ENCODE data around the gene AGO4. TPM values are rescaled to one million over a fixed set of nuclear protein-coding genes. Genes with fewer than 3 reads are reported as not detected.
"Not testable (repeated sequence)": the region's sequence is repeated elsewhere in the genome, so short reads cannot be mapped to it uniquely, and the experiment has no call there.

AGO4 gene
- polyA plus RNA-seq, 2 donors, result 5.5 to 9.1 TPM

DNA sequence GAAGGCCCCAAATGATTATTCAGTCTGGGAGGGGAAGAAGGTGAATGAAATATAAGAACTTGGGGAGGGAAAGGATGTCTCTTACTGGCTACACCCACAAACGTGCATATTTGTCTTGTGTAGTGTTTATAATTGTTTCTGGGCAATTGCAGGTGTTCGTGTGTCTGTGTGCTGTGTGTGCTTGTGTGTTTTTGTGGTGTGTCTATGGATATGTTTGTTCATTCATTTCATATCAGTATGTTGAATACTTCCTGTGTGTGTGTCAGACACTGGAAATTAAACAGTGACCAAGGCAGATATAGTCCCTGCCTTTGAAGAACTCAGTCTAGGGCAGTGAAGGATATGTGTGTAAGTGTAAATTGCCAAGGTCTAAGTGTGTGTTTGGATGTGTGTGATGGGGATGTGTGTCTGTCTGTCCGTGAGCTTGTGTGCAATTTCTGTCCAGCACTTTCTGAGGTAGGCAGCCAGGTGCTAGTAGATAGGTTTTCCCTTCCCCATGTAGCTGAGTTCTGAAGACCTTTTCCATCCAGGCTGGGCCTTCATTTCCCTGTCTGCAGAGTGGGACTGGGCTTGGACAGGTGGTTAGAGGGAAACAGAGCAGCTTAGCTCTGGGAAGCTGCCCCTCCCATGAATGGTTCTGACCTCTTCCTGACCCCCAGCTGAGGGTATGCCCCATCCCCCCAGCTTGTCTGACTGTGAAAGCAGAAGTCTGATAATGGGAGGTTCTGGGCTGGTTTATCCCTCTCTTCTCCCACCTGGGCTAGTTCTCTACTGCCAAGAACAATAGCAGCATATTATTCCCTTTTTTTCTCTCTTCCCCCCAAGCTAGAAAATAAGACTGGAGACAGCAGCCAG, 79.0 kb downstream of the AGO4 start:
- H3K27me3 ChIP-seq (ENCODE audit: control insufficient read depth in 1 of 2, insufficient read depth in 2 of 2, low read length in 2 of 2), result no peaks in the 10 kb centered on the region
- peaks cover 0 to 3% of the 10 kb centered on the region in 2 donors for H3K36me3 ChIP-seq (ENCODE audit: control insufficient read depth in 2 of 2, insufficient read depth in 2 of 2, low read length in 1 of 2)
- H3K9me3 ChIP-seq (ENCODE audit: control insufficient read depth in 2 of 2, insufficient read depth in 1 of 2, low read depth in 1 of 2, low read length in 1 of 2), result no peaks in the 10 kb centered on the region
- H3K27ac ChIP-seq (ENCODE audit: low read depth in 2 of 2, low read length in 1 of 2), result no peak overlapping the region
- no peak overlapping the region for H3K4me3 ChIP-seq (ENCODE audit: low read depth in 1 of 2, low read length in 2 of 2)
- 33 to 45% methylated on average over 3 of the region's 3 CpGs for WGBS, 2 donors
- H3K4me1 ChIP-seq (ENCODE audit: control insufficient read depth in 2 of 2, insufficient read depth in 2 of 2, low read length in 1 of 2), result peaks cover 3 to 4% of the 10 kb centered on the region in 2 donors

DNA sequence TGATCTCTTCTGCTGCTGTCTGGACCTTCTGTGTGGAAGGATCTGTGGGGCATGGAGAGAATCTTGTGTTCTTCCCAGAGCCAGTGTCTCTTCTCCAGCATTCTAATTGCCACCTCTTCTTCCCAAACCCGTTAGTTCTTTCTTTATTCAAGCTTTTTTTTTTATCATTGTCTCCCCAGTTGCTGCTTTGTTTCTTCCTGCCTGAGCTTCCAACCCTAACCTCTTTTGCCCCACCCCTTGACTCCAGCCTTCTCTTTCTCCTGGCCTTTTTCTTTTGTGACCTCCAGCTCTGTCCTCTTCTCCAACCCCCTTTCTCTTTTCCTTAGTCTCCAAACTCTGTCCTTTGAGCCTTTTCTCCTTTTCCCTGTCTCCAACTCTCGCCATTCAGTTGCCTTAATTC, 79.7 kb downstream of the AGO4 start:
- H3K27ac ChIP-seq (ENCODE audit: low read depth in 2 of 2, low read length in 1 of 2), result no peak overlapping the region
- H3K4me3 ChIP-seq (ENCODE audit: low read depth in 1 of 2, low read length in 2 of 2), result no peak overlapping the region
- H3K36me3 ChIP-seq (ENCODE audit: control insufficient read depth in 2 of 2, insufficient read depth in 2 of 2, low read length in 1 of 2), result peaks cover 0 to 7% of the 10 kb centered on the region in 2 donors
- no peaks in the 10 kb centered on the region for H3K9me3 ChIP-seq (ENCODE audit: control insufficient read depth in 2 of 2, insufficient read depth in 1 of 2, low read depth in 1 of 2, low read length in 1 of 2)
- 69 to 80% methylated on average over 2 of the region's 2 CpGs for WGBS, 2 donors
- H3K27me3 ChIP-seq (ENCODE audit: control insufficient read depth in 1 of 2, insufficient read depth in 2 of 2, low read length in 2 of 2), result no peaks in the 10 kb centered on the region
- H3K4me1 ChIP-seq (ENCODE audit: control insufficient read depth in 2 of 2, insufficient read depth in 2 of 2, low read length in 1 of 2), result peaks cover 3 to 4% of the 10 kb centered on the region in 2 donors

DNA sequence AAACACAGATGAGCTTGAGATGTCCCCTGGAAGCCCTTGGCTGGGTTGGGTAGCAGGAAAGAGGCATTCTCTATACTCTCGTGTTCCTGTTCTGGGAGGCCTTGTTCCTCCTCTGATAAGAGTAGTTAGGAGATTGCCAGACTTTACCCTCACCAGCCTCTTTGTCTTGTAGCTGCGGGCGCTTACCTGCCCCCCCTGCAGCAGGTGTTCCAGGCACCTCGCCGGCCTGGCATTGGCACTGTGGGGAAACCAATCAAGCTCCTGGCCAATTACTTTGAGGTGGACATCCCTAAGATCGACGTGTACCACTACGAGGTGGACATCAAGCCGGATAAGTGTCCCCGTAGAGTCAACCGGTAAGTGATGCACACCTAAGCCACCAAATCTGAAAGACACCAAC, 80.4 kb downstream of the AGO4 start:
- Histone ChIP-seq H3K4me1 (ENCODE audit: control insufficient read depth in 2 of 2, insufficient read depth in 2 of 2, low read length in 1 of 2) (peaks cover 2 to 3% of the 10 kb centered on the region in 2 donors), H3K36me3 (ENCODE audit: control insufficient read depth in 2 of 2, insufficient read depth in 2 of 2, low read length in 1 of 2) (peaks cover 0 to 10% of the 10 kb centered on the region in 2 donors), H3K27ac (ENCODE audit: low read depth in 2 of 2, low read length in 1 of 2) (no peak overlapping the region), H3K9me3 (ENCODE audit: control insufficient read depth in 2 of 2, insufficient read depth in 1 of 2, low read depth in 1 of 2, low read length in 1 of 2) (no peaks in the 10 kb centered on the region), H3K27me3 (ENCODE audit: control insufficient read depth in 1 of 2, insufficient read depth in 2 of 2, low read length in 2 of 2) (no peaks in the 10 kb centered on the region), H3K4me3 (ENCODE audit: low read depth in 1 of 2, low read length in 2 of 2) (no peak overlapping the region)
- WGBS, 2 donors, result 82 to 90% methylated on average over 11 of the region's 11 CpGs

DNA sequence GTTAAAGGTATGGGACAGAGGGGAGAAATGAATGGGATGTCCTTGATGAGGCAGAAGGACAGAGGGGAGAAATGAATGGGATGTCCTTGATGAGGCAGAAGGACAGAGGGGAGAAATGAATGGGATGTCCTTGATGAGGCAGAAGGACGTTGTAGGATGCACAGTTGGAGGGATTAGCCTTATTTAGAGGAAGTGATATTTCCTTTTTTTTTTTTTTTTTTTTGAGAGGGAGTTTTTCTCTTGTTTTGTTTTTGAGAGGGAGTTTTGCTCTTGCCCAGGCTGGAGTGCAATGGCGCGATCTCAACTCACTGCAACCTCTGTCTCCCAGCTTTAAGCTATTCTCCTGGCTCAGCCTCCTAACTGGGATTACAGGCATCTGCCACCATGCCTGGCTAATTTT, 81.2 kb downstream of the AGO4 start:
- H3K27me3 ChIP-seq (ENCODE audit: control insufficient read depth in 1 of 2, insufficient read depth in 2 of 2, low read length in 2 of 2); H3K27ac ChIP-seq (ENCODE audit: low read depth in 2 of 2, low read length in 1 of 2); H3K4me3 ChIP-seq (ENCODE audit: low read depth in 1 of 2, low read length in 2 of 2); H3K9me3 ChIP-seq (ENCODE audit: control insufficient read depth in 2 of 2, insufficient read depth in 1 of 2, low read depth in 1 of 2, low read length in 1 of 2); H3K4me1 ChIP-seq (ENCODE audit: control insufficient read depth in 2 of 2, insufficient read depth in 2 of 2, low read length in 1 of 2): not testable (repeated sequence)
- WGBS, 2 donors, result 78 to 92% methylated on average over 3 of the region's 3 CpGs
- H3K36me3 ChIP-seq (ENCODE audit: control insufficient read depth in 2 of 2, insufficient read depth in 2 of 2, low read length in 1 of 2), result peaks cover 6 to 16% of the 10 kb centered on the region in 2 donors

DNA sequence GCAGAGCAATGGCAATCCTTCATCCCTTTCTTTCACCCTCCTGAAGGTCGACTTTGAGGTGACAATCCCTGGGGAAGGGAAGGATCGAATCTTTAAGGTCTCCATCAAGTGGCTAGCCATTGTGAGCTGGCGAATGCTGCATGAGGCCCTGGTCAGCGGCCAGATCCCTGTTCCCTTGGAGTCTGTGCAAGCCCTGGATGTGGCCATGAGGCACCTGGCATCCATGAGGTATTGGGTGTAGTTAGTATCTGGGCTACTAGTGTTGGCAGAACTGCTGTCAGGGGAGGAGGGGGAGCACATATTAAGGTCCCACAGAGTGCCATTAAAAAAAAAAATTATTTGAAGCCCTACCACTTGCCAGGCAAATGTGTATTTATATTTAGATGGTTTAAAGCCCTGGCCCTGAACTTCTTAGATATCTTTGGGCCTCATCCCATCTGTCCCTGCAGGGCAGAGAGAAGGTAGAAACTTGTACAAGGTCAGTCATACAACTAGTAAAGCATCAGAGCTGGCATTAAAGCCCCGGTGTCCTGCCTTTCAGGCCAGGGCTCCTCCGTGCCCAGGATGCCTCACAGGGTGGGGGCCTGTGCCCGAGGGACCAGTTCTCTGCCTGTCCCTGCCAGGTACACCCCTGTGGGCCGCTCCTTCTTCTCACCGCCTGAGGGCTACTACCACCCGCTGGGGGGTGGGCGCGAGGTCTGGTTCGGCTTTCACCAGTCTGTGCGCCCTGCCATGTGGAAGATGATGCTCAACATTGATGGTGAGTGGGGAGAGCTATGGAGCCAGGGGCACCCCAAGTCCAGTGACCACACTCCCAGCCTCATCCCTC, 85.4 kb downstream of the AGO4 start:
- Histone ChIP-seq H3K4me1 (ENCODE audit: control insufficient read depth in 2 of 2, insufficient read depth in 2 of 2, low read length in 1 of 2) (no peaks in the 10 kb centered on the region), H3K27me3 (ENCODE audit: control insufficient read depth in 1 of 2, insufficient read depth in 2 of 2, low read length in 2 of 2) (no peaks in the 10 kb centered on the region), H3K27ac (ENCODE audit: low read depth in 2 of 2, low read length in 1 of 2) (no peak overlapping the region), H3K9me3 (ENCODE audit: control insufficient read depth in 2 of 2, insufficient read depth in 1 of 2, low read depth in 1 of 2, low read length in 1 of 2) (no peaks in the 10 kb centered on the region), H3K36me3 (ENCODE audit: control insufficient read depth in 2 of 2, insufficient read depth in 2 of 2, low read length in 1 of 2) (peaks cover 21 to 23% of the 10 kb centered on the region in 2 donors), H3K4me3 (ENCODE audit: low read depth in 1 of 2, low read length in 2 of 2) (no peak overlapping the region)
- WGBS, 2 donors, result 93 to 94% methylated on average over 14 of the region's 14 CpGs

DNA sequence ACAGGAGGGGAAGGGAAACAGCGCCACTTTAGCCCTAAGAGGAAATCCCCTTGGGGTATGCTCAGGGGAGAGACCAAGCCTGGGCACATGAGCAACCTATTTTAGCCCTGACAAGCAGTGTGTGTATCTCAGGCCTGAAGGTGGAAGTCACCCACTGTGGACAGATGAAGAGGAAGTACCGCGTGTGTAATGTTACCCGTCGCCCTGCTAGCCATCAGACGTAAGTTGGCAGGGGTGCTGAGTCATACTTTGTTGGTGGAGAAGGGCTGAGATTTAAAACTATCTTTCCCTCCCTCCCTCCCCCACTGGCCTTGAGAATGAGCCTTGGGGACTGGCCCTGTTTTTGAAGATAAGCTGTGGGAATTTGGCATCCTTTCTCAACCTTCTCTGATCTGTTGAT, 86.4 kb downstream of the AGO4 start:
- Histone ChIP-seq H3K27ac (ENCODE audit: low read depth in 2 of 2, low read length in 1 of 2) (no peak overlapping the region), H3K36me3 (ENCODE audit: control insufficient read depth in 2 of 2, insufficient read depth in 2 of 2, low read length in 1 of 2) (peaks cover 21 to 23% of the 10 kb centered on the region in 2 donors), H3K4me1 (ENCODE audit: control insufficient read depth in 2 of 2, insufficient read depth in 2 of 2, low read length in 1 of 2) (no peaks in the 10 kb centered on the region), H3K4me3 (ENCODE audit: low read depth in 1 of 2, low read length in 2 of 2) (no peak overlapping the region), H3K27me3 (ENCODE audit: control insufficient read depth in 1 of 2, insufficient read depth in 2 of 2, low read length in 2 of 2) (no peaks in the 10 kb centered on the region), H3K9me3 (ENCODE audit: control insufficient read depth in 2 of 2, insufficient read depth in 1 of 2, low read depth in 1 of 2, low read length in 1 of 2) (no peaks in the 10 kb centered on the region)
- 74 to 80% methylated on average over 6 of the region's 6 CpGs for WGBS, 2 donors

DNA sequence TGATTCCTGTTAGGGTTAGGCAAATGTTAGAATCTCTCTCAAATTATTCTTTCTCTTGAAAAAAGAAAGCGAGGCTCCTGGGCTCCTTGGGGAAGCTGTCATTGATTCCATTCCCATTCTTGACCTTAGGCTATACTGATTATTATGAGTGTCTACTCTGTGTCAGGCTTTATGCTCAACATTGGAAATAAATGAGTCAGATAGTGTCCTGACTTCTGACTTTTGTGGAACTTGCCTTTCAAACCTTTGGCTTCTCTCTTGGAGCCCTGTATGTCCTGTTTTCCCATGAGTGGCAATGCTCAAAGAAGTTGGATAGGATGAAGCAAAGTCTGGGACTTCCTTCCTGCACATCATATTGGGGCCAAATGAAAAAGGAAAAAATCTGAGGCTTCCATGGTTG, 86.8 kb downstream of the AGO4 start:
- H3K9me3 ChIP-seq (ENCODE audit: control insufficient read depth in 2 of 2, insufficient read depth in 1 of 2, low read depth in 1 of 2, low read length in 1 of 2), result no peaks in the 10 kb centered on the region
- H3K27ac ChIP-seq (ENCODE audit: low read depth in 2 of 2, low read length in 1 of 2), result no peak overlapping the region
- H3K36me3 ChIP-seq (ENCODE audit: control insufficient read depth in 2 of 2, insufficient read depth in 2 of 2, low read length in 1 of 2), result peaks cover 21 to 23% of the 10 kb centered on the region in 2 donors
- no peaks in the 10 kb centered on the region for H3K4me1 ChIP-seq (ENCODE audit: control insufficient read depth in 2 of 2, insufficient read depth in 2 of 2, low read length in 1 of 2)
- no peaks in the 10 kb centered on the region for H3K27me3 ChIP-seq (ENCODE audit: control insufficient read depth in 1 of 2, insufficient read depth in 2 of 2, low read length in 2 of 2)
- H3K4me3 ChIP-seq (ENCODE audit: low read depth in 1 of 2, low read length in 2 of 2), result no peak overlapping the region
- WGBS, 2 donors, result 97 to 100% methylated on average over 1 of the region's 1 CpG

DNA sequence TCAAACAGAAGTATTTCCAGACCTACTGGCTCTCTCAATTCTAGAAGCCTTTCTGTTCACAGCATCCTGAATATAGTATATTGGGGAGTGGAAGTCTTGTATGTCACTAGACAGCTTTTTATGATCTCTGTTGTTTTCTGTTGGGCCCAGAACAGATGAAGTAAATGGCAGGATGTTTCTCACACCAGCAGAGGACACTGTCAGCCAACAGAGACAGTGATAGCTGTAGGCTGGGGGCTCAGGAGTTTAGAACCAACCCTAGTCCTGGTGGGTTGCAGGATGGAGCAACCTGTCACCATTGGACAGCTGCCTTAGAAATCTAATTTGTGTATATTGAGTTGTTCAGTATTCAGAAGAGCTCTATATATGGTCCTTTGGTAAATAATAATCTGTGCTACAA, 92.1 kb downstream of the AGO4 start:
- H3K9me3 ChIP-seq (ENCODE audit: control insufficient read depth in 2 of 2, insufficient read depth in 1 of 2, low read depth in 1 of 2, low read length in 1 of 2), result no peaks in the 10 kb centered on the region
- H3K4me1 ChIP-seq (ENCODE audit: control insufficient read depth in 2 of 2, insufficient read depth in 2 of 2, low read length in 1 of 2), result no peaks in the 10 kb centered on the region
- no peak overlapping the region for H3K4me3 ChIP-seq (ENCODE audit: low read depth in 1 of 2, low read length in 2 of 2)
- peaks cover 11 to 15% of the 10 kb centered on the region in 2 donors for H3K36me3 ChIP-seq (ENCODE audit: control insufficient read depth in 2 of 2, insufficient read depth in 2 of 2, low read length in 1 of 2)
- no peak overlapping the region for H3K27ac ChIP-seq (ENCODE audit: low read depth in 2 of 2, low read length in 1 of 2)
- H3K27me3 ChIP-seq (ENCODE audit: control insufficient read depth in 1 of 2, insufficient read depth in 2 of 2, low read length in 2 of 2), result no peaks in the 10 kb centered on the region

DNA sequence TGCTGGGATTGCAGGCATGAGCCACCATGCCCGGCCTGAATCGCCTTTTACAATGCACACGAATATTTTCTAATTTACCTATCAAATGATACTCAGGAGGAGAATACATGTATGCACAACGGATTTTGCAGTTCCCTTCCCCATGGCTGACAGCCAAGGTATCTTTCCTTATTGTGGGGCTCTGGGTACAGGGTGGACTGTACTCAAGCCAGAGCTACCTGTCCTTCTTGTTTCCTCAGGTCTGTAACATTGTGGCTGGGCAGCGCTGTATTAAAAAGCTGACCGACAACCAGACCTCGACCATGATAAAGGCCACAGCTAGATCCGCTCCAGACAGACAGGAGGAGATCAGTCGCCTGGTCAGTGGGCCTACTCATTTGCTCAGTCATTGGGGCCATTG, 93.4 kb downstream of the AGO4 start:
- 93 to 95% methylated on average over 9 of the region's 9 CpGs for WGBS, 2 donors
- no peak overlapping the region for H3K27ac ChIP-seq (ENCODE audit: low read depth in 2 of 2, low read length in 1 of 2)
- no peak overlapping the region for H3K4me3 ChIP-seq (ENCODE audit: low read depth in 1 of 2, low read length in 2 of 2)
- no peaks in the 10 kb centered on the region for H3K27me3 ChIP-seq (ENCODE audit: control insufficient read depth in 1 of 2, insufficient read depth in 2 of 2, low read length in 2 of 2)
- no peaks in the 10 kb centered on the region for H3K4me1 ChIP-seq (ENCODE audit: control insufficient read depth in 2 of 2, insufficient read depth in 2 of 2, low read length in 1 of 2)
- H3K36me3 ChIP-seq (ENCODE audit: control insufficient read depth in 2 of 2, insufficient read depth in 2 of 2, low read length in 1 of 2), result peaks cover 7 to 13% of the 10 kb centered on the region in 2 donors
- H3K9me3 ChIP-seq (ENCODE audit: control insufficient read depth in 2 of 2, insufficient read depth in 1 of 2, low read depth in 1 of 2, low read length in 1 of 2), result no peaks in the 10 kb centered on the region

All from esophagus (tissue), 2 donors.